ENCODE measurements around the gene FBXW8.

- TF ChIP-seq CTCF (IDR thresholded peaks at IDR 0.05; ENCODE audit: poor library complexity) (no peak), EZH2 (IDR thresholded peaks at IDR 0.05; ENCODE audit: borderline replicate concordance) (no peak)
Measured at GRCh38 chr12:116959198-116959460, 48.4 kb downstream of the FBXW8 start.
